ENCODE measurements around the gene POC5. TPM values are rescaled to one million over a fixed set of nuclear protein-coding genes. Genes with fewer than 3 reads are reported as not detected.

POC5 gene
- 9.0 and 11.0 TPM in 2 replicates for total RNA-seq (2014; rRNA removed; shearing (Covaris generic))

DNA sequence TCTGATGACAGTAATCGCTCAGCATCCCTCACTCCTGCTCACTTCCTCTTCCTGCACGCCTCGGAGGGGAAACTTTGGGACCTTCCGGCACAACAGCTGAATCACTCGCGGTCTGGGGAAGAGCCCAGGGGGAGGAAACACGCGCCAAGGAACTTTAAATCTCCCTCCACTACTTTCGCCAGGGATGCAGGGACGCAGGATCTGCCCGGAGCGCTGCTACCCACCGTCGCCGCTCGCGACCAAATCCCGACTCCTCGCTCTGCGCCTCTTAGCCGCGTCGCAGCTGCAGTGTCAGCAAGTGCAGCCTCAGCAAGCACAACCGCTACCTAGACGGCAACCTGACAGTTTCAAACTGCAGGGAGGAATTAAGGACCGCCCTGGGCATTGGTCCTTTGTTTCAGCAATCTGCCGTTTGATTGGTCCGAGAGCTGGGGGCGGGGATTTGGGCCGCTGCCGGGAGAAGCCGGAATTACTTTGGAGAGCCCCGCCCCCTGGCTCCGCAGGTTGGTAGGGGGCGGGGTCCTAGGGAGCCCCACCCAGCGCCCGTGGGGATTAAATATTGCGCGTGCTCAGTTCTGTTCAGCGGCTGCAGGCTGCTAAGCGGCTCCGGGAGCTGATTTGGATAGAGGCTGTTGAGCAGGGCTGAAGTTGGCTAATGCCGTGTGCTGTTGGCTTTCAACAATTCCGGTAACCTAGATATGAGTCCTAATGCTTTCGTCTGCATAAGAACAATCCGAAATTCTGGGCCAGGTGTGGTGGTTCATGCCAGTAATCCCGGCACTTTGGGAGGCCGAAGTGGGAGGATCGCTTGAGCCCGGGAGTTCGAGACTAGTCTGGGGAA lies at the start of gene POC5:
Gene POC5, minus strand, starts transcription at position 356 of the 841 bp plus-strand sequence. CDS start 4,500 bp downstream, outside the sequence.

Small RNAs within 50 kb of the gene (small RNA-seq; reads per million reads assigned to genes)
- gene RNU6-680P, result not detected

Other genes starting within 250 kb of the POC5 start
- gene CERT1, start 205.8 kb downstream of the POC5 start, total RNA-seq (2014; rRNA removed; shearing (Covaris generic)), result 10.6 and 16.2 TPM in 2 replicates
- 14.7 and 17.1 TPM in 2 replicates for gene POLK, start 205.5 kb downstream of the POC5 start, total RNA-seq (2014; rRNA removed; shearing (Covaris generic))
- gene ANKDD1B, start 106.0 kb downstream of the POC5 start, total RNA-seq (2014; rRNA removed; shearing (Covaris generic)), result 0.11 and 0.64 TPM in 2 replicates

Measured in A375 (cell line).